GDM1 (cell line): ENCODE measurements around the gene CFAP92.
A peak's percentile ranks its signal among the peaks of the same experiment; 100 is the strongest.

Experiments
- DNase-seq: peaks from one replicate; lab custom pipeline; 2025; lab: John Stamatoyannopoulos, UW

Gene CFAP92

DNA sequence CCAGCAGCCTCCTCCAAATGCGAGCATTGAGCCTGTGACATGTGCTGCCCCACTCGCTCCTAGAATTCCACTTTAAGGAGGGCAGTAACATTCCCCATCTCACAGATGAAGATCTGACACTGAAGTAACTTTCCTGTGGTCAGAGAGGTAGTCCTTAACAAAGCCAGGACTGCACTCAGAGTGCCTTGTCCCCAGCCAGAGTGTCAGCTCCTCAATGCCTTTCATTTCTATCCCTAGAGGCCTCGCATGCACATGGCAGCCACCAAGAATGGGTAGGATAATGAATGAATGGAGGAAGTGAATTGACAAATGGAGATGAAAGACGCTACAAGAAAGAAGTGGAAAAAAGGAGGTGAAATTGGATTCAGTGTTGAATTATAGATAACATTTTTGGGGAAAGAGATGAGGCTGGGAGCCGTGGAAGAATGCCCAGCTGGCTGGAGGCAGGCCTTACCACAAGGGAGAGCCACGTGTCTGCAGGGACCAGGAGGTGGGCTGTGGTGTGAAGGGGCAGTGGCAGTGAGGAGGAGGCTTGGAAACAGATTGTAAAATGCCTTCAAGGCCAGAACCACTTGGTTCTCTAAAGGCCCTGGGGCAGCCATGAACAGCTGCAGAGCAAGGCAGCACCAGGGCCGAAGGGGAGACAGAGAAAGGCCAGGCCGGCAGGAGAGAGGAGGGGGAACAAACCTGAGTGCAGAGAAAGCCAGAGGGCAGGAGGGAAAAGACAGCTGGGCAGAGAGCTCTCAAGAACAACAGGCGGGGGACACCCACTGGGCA is 10.4 kb downstream of the CFAP92 start:
- no peak for DNase-seq

DNA sequence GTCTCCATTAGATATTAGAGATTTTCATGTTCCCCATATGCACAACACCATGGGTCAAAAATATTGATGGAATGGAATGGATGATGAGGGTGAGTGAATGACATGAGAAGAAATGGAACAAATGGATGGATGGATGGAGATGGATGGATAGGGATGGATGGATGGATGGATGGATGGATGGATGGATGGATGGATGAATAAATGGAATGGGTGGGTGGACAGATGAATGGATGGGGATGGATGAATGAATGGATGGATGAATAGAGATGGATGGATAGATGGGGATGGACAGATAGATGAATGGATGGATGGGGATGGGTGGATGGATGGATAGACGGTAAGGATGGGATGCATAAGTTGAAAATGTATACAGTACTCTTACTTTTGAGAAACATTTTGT is 18.6 kb downstream of the CFAP92 start:
- no peak for DNase-seq

DNA sequence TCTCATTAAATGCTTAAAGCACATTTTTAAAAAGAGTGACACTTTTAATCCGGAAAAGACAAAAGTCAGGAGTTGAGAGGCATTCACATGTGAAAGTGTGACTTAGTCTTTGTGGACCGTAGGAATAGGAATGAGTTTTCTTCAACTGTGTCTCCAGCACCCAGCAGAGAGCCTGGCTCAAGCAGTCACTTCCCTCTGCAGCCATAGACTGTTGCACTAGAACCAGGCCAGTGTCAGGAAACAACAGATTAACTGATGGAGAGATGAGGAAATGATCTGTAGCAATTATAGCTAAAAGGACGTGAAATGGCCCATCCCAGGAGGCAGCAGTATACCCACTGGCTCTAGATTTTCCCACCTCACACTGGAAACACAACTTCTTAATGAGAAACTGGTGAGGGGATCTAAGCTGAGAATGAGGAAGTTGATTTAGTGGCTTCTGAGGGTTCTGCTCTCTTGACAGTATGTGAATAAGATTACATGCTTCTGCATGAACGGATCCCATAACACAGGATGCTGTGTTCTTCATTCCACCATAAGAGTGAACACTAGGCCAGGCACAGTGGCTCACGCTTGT is 19.8 kb downstream of the CFAP92 start:
- peak; percentile 84 for DNase-seq

DNA sequence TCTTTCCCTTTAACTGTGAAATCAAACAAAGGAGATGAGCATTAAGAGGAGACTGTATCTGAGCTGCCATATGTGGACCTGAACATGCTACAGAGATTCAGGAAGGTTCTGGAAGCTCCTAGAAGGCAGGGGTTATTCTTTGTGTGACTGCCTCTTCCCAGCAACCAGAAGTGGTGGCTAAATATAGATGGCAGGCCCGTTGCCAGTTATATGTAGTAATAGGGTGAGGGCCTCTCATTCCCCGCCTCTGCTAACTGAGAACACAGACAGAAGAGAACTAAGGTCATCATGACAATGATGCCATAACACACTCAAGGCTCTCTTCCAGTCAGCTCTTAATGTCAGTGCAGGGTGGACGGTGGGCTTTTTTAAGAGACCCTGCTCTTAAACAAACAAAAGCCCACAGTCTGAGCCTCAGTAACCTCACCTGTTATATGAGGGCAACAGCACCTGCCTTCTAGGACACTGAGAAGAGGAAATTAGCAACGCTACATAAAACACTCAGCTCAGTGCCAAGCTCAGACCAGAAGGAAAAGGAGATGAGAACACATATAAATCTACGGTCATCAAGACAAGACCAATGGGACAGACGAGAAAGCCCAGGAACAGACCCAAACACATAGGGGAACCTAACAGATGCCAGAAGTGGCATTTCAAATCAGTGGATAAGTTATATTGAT is 22.3 kb downstream of the CFAP92 start:
- DNase-seq: no peak

DNA sequence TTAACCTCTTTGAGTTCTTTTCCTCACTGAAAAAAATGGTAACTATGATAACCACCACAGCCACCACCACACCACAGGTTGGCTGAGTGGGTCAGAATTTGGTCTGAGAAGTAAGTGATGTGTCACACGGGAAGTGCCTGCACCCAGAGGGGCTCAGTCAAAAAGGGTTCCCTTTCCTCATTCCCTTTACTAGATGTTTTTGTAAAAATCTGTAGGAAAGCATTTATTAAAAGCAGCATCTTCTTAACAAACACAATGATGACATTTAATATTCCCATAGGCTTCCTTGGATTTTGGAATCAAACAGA is 23.2 kb downstream of the CFAP92 start:
- DNase-seq: peak; percentile 13

DNA sequence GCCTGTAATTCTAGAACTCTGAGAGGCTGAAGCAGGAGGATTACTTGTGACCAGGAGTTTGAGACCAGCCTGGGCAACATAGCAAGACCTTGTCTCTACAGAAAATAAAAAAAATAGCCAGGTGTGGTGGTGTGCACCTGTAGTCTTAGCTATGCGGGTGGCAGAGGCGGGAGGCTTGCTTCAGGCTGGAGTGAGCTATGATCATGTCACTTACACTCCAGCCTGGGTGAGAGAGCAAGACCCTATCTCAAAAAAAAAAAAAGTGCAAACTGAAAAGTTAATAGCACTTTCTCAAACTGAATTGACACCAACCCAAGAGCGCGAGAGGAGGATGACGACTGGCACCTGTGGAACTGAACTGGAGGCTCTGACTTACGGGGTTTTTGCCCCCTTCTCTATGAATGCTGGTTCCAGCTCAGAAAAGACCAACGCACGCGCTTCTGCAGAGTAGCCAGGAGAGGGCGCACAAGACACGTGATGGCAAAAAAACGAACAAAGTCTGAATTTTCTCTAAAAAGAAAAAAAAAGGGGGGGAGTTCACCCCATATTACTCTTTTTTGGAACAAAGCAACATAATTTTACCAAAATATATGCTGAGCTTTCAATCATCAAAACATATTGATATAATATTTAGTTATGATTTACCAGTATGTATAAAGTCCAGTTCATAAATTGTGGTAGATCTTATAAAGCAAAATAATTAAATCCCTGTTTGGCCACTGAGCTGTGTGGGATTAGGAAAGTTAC is 23.7 kb downstream of the CFAP92 start:
- DNase-seq: peak; percentile 19

DNA sequence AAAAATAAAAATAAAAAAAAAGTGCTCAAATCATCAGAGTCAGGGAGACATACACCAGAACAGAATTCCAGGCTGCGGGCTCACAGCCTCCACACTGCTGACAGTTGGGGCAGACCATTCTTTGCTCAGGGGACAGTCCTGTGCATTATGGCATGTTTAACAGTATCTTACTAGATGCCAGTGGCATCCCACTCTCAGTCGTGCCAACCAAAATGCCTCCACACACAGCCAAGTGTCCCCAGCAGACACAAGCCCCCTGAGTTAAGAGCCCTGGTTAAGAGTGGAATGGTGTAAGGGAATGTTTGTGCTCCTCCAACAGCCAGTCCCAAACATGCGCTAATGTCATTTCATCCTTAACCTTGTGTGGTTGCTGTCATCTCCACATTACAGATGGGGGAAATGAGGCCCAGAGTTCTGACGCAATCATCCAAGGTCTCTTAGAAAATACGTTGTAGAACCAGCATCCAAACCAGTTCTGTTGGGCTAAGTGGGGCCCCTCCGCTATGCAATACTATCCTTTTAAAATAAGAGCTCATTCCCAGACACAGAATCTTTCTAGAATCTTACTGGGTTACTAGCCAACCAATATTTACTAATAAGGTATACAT is 26.0 kb downstream of the CFAP92 start:
- no peak for DNase-seq

DNA sequence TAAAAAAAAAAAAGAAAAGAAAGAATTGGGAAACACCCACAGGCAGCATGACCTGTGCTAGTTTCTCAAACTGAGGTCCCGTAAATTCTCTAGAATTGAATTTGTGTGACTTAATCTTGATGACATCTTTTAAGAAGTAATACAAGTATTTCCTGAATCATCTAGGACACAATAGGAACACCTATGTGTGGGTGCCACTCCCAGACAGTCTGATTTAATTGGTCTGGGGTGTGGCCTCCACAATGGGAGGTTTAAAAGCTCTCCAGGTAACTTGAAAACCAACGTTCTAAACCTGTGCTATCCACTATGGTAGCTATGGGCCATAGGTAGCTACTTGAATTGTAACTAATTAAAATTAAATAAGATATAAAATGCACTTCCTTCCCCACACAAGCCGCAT is 28.1 kb downstream of the CFAP92 start:
- DNase-seq: no peak

DNA sequence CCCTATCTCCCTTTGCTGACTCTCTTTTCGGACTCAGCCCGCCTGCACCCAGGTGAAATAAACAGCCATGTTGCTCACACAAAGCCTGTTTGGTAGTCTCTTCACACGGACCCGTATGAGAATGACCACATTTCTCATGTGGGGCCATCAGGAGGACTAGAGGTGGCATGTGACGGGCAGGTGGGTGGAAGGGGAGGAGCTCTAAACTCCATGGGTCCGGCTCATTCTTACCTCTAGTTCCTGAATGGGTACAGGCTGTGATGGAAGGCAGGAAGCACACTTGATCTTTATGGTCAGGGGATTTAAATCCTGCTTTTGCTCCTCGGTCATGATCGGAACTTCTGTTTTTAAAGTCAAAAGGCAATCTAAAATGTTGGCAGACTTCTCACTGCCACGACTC is 28.6 kb downstream of the CFAP92 start:
- no peak for DNase-seq

DNA sequence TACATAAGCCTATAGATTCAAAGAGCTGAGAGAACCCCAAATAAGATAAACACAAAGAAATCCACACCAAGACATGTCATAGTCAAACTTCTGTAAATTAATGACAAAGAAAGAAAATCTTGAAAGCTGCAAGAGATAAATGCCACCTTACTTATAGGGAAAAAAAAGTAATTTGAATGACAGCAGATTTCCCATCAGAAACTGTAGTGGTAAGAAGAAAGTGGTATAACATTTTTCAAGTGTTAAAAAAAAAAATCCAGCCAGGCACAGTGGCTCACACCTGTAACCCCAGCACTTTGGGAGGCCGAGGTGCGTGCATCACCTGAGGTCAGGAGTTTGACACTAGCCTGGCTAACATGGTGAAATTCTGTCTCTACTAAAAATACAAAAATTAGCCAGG is 37.4 kb downstream of the CFAP92 start:
- DNase-seq: no peak

DNA sequence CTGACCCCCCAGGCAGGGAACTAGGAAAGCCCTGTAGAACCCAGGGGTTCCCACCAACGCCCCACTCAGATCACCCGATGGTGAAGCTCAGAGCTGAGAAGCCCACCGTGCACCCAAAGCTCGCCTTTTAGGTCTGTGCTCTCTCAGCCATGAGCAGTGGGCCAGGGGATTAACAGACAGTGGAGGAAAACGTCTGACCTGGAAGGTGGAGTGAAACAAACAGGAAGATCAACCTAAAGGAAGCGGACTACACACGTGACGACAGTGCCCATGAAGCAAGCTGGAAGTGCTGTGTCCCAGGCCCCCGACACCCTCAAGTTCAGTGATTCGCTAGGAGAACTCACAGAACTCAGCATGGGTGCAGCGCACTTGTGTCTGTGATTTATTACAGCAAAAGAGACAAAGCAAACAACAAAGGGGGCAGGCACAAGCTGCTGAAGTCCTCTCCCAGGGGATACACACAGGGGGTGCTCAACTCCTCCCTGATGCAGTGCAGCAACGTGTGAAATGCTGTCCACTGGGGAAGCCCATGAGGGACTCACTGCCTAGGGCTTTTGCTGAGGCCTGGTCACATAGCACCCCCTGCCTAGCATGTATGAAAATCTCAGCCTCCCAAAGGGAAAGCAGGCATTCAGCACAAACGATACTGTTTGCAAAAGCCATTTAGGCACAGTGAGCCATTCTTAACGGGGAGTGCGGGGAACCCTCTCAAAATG is 43.5 kb downstream of the CFAP92 start:
- DNase-seq: no peak

DNA sequence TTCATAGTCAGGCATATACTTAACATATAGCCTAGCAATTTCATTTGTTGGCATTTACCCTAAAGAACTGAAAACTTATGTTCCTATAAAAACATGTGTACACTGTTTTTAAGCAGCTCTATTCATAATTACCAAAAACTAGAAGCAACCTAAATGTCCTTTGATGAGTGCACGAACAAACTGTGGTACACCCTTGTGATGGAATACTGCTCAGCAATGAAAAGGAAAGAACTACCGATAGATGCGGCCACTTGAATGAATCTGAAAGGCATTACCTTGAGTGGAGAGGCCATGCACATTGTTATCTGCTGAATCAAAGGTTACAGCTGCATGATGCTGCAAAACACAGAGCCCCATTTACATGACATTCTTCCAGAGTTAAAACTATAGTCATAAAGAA is 44.7 kb downstream of the CFAP92 start:
- DNase-seq: no peak

DNA sequence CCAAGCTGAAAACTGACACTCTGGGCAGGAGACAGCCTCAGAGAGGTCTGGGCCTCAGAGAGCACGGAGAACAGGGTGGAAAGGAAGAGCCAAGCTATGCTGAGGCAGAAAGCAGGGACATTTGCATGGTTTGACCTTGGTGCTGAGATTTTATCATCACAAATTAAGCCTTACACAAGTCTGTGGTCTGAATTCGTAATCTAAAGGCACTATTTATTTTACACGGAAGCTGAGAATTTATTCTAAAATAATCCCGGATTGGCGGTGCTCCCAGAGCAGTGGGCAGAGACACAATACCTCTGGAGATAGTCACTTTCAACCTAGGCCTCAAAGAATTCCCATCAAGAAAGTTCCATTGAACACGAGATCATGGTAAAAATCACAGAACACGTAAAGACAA is 47.5 kb downstream of the CFAP92 start:
- no peak for DNase-seq

DNA sequence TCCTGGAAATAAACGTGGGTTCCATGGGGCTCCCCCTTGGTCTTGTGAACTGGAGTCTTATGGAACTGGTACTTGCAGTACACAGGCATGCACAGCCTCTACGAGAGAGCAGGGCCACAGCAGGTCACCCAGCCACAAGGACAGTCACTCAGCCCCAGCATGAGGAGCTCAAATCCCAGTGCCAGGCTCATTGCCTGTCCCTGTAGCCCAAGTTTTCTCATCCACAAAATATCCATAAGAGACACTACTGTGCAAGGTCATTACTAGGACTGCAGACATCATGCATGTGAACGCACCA is 48.0 kb downstream of the CFAP92 start:
- DNase-seq: no peak

DNA sequence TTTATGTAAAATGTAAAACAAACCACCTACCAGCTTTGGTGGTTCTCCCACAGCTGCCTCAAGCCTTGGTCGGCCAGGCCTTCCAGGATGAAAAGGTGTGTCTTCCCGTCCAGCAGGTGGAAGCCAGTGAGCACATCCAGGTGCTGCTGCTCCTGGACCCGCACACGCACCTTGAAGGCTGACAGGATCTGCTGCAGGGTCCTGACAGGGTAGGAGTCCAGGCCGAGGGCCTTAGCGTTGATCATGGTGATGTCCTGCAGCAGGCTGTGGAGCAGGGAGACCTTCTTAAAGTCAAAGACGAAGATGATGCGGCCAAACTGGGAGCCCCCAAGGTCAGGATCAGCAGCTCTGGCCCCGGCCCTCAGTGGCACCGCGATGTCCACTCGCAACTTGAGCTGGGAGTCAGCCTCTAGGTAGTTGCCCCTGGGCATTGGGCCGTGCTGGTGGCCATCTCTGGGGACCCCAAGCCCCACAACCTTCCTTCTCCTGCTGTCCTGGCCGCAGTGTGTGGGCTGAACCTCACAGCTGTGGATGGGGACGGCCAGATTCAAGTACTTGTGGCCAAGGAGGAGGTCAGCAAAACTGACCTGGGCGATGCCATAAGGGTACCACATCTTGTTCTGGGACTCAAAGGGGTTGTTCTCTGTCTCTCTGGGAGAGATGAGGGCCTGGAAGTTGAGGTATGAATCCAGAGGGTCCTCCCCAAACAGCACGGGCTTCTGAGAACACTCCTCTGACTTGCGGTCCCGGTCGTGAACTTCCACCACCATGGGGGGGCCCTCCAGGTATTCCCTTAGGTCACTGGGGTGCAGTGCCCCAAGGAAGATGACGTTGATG is 48.6 kb downstream of the CFAP92 start:
- DNase-seq: no peak

DNA sequence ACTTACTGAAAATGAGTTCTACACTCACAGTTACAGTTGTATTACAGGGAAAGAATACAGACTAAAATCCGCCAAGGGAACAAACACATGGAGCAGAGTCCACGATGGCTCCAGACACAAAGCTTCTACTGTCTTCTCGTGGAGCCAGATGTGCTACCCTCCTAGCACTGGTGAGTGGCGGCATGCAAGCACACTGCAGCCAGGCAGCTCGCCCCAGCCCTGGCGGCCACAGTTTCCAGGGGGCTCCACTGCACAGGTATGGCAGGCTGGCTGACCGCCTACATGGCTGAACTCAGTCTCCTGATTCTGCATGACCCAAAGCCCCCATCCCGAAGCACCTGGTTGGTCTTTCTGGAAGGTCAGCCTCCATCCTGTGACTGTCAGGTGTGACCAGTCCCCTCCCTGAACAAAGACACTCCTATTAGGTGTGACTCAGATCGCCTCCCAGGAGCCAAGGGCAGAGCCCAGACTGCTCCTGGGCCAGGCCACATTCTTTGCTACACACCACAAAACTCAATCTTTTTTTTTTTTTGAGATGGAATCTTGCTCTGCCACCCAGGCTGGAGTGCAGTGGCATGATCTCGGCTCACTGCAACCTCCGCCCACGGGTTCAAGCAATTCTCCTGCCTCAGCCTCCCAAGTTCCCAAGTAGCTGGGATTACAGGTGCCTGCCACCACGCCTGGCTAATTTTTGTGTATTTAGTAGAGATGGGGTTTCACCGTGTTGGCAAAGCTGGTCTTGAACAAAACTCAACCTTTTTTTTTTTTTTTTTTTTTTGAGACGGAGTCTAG is 51.5 kb downstream of the CFAP92 start:
- DNase-seq: no peak

DNA sequence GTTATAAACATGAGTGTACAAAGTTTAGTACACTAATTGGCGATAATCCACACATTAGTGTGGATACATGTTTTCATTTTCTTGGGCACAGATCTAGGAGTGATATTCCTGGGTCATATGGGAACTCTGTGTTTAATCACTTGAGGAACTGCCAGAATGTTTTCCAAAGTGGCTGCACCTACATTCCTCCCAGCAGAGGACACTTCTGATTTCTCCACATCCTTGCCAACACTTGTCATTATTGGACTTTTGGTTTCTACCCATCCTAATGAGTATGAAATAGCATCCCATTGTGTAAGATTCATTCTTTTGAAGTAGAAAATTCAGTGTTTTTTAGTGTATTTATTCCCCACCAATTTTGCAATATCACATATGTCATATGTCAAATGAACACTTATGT is 53.6 kb downstream of the CFAP92 start:
- DNase-seq: no peak

DNA sequence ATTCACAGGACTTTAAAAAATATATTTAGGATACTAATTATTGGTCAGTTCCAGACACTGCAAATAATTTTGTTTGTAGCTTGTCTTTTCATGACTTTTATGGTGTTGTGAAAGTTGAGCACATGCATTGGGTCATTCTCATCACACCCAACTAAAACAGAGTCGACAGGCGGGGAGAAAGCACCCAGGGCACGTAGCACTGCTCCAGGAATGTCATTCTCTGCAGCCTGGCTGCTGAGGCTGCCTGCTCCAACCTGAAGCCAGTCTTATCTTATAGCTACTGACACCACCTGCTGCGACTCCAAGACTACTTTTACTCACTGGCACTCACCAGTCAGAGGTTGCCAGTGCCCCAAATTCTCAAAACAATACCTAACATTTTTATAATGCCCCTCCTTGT is 57.5 kb downstream of the CFAP92 start:
- DNase-seq: no peak

DNA sequence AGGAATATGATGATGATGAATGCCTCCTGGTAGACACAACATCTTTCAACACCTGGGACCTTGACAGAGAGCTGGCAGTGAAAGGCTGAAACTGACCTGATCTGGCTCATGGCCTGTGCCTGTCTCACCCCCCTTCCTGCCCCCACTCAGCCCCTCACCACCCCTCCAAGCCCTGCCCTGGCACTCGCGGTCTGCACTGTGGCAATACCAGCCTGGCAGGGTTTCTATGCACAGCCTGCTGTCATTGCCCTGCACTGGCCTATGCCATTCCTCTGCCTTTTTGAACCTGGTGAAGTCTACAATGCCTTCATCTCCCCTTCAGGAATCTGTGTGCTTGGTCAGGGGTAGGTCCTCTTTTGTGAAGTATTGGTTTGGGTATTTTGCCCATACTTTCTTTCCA is 58.0 kb downstream of the CFAP92 start:
- DNase-seq: no peak

DNA sequence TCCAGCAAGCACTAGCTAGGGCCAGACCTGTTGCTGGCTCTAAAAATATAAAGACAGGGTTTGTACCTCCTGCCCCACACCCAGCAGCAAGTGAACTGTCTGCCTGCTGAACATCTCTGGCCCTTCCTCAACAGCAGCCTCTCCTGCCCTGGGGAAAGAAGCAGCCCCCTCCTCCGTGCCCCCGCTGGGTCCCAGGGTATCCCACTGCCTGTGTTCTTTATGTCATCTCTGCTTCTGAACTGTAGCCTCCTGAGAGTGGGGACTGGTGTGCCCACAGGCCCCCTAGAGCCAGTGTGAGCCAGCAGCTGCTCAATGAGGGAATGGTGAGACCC is 60.0 kb downstream of the CFAP92 start:
- no peak for DNase-seq
